HG02973 (cell line): Measurements from ENCODE around the gene TXNRD1.
A peak's percentile ranks its signal among the peaks of the same experiment; 100 is the strongest.
"Not testable (repeated sequence)": the region's sequence is repeated elsewhere in the genome, so short reads cannot be mapped to it uniquely, and the experiment has no call there.

Experiments used
- ATAC-seq: cut with Tn5 transposase; IDR thresholded peaks from one replicate; pipeline ENCODE4 v1.9.1; 2021; ENCODE audit warnings: moderate library complexity; ENCODE audit not compliant: unreplicated experiment

The TXNRD1 gene

DNA sequence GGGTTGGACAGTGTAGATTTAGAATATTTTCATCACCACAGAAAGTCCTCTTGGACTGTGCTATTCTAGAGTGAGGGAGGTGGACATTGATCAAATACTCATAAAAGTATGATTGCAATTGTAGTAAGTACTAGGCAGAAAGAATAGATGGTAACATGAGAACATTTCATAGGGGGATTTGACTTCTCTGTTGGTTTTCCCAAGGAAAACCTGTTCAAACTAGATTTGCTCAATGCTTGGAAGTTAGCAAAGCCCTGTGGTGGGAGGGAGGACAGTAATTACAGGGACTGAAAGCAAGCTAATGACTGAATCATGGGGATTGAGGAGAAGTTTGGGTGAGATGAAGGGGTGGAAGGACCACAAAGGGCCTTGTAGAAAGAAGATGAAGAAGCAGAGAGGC lies 63.6 kb downstream of the TXNRD1 start:
- ATAC-seq, result no peak

DNA sequence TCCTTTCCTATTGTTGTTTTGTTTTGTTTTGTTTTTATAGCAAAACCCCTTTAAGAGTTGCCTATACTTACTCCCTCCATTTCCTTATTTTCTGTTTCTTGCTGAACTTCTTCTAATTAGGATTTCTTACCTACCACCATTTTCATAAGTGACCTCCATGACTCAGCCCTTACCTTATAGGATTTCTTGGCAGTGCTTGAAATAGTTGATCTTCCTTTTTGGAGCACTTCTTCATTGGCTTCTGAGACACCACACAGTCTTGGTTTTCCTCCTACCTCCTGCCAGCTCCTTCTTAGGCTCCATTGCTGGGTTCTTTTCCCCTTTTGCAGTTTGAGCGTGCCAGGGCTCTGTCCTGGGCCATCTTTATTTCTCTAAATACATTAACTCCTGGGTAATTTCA lies 64.5 kb downstream of the TXNRD1 start:
- ATAC-seq, result no peak

DNA sequence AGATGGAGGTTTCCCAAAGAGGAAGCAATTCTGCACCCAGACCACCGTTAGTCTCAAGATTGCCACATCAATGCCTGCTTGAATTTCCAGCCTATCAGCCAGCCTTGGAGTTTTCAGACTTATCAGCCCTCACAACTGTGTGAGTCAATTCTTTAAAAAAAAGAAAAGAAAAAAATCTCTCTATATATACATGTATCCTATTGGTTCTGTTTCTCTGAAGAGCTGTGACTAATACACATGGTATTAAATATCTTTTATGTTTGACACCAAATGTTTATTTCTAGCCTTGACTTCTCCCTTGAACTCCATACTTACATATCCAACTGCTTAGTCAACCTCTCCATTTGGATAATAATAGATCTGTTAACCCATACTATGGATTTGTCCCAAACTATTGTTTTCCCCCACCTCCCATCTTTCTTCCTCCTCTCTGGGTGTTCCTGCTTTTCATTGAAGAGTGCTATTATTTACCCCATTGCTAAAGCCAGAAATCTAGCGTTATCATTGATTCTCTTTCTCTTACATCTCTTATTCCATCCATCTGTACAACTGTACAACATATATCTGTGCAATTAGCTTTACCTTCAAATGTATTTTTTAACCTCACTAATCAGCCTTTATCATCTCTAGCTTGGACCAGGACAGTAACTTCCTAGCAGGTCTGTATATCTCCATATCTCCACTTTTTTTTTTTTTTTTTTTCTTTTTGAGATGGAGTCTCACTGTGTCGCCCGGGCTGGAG lies 65.3 kb downstream of the TXNRD1 start:
- ATAC-seq, result no peak

DNA sequence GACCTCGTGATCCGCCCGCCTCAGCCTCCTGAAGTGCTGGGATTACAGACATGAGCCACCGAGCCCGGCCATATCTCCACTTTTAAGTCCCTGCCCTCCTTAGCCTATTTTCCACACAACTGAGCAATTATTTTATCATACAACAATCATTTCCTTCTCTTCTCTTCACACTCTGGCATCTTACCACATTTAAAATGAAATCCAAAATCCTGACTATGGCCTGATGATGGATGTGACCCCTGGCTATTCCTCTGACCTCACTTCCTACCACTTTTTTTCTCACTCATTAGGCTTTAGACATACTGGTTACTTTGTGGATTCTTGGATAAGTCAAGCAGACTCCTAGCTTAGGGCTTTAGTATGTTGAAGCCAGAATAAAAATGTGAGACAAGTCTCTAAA lies 66.1 kb downstream of the TXNRD1 start:
- ATAC-seq, result no peak

DNA sequence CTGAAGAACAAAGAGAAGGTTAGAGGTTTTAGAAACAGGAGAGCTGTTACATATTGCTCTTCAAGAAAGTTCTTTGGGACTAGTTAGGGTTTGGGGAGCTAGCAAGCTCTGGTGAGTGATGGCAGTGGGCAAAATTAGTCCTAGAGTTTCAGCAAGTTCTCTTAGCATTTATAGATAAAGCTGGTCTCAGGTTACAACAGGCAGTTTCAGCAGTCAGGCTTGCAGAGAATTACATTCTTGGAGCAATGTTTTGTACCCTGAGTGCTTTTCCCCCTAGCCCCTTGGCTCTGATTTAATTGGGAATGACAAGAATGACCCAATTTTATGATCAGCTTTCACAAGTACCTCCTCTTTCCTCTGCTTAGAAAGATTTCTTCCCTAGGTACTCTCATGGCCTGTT lies 66.5 kb downstream of the TXNRD1 start:
- ATAC-seq, result no peak

DNA sequence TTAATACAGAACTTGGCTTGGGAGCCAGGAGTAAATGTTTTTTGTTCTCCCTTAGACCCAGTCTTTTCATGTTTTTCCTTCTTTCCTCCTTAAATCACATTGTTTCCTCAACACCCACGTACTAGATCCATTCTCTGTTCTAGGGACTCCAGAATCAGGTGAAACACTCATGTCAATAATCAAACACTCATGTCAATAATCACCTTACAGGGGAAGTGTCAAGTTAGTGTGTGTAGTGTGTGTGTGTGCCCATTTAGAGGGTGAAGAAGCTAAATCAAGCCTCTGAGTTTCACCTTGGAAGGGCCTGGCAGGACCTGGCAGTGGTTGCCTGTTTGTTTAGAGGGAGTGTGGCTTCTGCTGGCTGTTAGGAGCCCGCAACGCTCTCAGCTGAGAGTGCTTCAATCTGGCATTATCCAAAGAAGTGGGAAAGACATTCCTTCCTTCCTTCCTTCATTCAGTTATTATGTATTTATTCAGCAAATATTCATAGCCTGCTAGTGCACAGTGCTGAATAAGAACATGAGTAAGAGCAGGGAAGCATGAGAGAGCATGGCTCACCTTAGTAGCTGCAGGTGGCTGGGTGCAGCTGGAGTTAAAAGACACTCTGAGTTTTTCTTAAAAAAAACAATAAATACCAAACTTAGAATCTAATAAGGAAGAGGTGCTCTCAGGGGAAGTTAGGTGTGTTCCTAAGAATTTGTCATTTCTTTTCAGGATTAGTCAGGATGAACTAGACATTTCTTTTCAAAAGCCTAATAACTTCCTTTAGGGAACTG lies 70.3 kb downstream of the TXNRD1 start:
- no peak for ATAC-seq

DNA sequence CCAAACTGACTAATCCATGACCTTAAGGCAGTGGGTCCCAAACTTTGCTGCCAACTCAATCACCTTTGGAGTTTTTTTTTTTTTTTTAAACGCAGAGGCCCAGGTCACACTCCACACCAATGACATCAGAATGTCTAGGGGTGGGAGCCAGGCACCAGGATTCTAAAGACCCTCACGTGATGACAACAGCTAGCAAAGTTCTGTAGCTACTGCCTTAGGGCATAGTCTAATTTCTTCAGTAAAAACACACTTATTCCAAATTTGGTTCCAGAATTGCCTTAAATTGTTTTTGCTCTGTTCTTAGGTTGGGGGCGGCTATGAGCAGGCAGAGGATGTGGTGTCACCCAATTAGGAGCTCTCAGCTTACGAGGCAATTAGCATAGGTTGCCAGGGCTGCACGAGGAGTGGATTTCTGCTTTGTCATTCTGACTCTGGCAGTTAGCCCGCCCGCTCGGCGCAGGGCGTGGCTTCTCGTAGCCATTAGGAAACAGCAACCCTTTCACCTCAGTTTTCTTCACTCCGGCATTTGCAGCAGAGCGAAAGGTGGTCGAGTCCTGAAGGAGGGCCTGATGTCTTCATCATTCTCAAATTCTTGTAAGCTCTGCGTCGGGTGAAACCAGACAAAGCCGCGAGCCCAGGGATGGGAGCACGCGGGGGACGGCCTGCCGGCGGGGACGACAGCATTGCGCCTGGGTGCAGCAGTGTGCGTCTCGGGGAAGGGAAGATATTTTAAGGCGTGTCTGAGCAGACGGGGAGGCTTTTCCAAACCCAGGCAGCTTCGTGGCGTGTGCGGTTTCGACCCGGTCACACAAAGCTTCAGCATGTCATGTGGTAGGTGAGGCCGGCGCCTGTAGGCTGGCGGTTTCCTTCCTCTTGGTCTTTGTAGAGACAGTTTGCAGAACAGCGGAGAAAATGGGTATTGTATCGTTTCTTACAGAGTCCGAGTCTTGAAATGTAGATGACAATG lies 71.2 kb downstream of the TXNRD1 start:
- peak; percentile 80 for ATAC-seq

DNA sequence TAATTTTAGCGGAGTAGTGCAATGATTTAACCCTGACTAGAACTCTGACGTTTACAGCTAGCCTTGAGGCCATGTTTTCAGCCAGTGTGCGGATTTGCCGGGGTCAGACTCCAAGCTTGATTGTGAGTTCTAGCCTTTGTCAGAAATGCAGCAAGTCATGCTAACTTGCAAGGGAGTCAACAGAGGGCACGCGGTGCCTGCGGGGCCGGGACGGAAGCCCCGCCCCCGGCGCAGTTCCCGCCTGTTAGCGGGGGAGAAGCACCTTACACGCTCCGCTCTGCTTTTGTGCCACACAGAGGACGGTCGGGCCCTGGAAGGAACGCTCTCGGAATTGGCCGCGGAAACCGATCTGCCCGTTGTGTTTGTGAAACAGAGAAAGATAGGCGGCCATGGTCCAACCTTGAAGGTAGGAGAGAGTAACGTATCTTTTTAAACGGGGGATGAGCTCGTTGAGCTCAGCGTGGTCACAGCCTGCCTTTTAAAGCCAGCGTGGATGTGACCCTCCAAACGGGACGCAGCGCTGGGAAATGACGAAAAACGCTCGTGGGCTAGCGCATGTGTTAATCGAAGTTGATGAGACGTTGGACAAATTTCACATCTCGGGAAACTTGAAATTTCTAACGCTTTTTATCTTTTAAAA lies 73.2 kb downstream of the TXNRD1 start:
- peak; percentile 47 for ATAC-seq

DNA sequence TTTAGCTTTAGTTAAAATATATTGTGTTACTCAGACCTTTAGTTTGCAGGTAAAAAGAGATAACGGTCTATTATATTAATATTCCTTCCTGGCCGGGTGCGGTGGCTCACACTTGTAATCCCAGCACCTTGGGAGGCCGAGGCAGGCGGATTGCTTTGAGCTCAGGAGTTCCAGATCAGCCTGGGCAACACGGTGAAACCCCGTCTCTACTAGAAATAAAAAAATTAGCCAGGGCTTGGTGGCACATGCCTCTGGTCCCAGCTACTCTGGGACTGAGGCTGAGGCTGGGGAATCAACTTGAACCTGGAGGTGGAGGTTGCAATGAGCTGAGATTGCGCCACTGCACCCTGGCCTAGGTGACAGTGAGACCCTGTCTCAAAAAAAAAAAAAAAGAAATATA lies 74.7 kb downstream of the TXNRD1 start:
- ATAC-seq, result no peak

DNA sequence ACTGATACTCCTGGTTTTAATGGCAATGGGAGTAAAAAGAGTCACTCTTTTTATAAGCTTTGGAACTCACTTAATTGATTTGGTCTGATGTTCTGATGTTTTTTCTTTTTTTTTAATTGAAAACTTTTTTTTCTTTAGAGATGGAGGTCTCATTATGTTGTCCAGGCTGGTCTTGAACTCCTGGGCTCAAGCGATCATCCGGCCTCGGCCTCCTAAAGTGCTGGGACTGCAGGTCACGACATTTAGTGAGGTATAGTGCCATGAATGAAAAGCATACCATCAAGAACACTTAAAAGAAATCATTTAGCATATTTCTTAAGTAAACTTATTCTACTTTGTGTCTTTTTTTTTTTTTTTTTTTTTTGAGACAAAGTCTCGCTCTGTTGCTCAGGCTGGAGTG lies 75.3 kb downstream of the TXNRD1 start:
- no peak for ATAC-seq

DNA sequence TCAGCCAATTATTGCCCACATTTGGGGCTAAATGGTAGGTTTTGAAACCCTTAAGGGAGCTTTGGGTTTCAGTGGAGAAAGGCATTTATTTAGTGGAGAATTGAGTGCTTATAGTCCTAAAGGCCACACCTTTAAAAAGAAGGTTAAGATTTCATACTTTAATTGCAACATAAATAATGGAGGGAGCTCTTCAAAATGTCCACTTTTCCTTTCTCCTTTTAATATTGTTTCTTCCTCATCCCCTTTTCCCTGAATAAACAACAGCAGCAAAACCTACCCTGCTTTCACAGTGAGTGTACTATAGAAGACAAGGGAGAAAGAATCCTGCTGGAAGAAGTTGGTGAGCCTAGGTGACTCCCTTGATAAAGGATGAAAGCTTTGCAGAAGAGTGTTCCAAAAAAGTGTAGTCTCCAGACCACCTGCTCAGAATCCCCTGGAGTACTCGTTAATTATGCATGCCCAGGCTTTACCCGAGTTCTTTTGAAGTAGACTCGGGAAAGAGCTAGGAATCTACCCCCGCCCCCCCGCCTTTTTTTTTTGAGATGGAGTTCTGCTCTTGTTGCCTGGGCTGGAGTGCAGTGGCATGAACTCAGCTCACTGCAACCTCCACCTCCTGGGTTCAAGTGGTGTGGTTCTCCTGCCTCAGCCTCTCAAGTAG lies 76.4 kb downstream of the TXNRD1 start:
- ATAC-seq, result no peak

DNA sequence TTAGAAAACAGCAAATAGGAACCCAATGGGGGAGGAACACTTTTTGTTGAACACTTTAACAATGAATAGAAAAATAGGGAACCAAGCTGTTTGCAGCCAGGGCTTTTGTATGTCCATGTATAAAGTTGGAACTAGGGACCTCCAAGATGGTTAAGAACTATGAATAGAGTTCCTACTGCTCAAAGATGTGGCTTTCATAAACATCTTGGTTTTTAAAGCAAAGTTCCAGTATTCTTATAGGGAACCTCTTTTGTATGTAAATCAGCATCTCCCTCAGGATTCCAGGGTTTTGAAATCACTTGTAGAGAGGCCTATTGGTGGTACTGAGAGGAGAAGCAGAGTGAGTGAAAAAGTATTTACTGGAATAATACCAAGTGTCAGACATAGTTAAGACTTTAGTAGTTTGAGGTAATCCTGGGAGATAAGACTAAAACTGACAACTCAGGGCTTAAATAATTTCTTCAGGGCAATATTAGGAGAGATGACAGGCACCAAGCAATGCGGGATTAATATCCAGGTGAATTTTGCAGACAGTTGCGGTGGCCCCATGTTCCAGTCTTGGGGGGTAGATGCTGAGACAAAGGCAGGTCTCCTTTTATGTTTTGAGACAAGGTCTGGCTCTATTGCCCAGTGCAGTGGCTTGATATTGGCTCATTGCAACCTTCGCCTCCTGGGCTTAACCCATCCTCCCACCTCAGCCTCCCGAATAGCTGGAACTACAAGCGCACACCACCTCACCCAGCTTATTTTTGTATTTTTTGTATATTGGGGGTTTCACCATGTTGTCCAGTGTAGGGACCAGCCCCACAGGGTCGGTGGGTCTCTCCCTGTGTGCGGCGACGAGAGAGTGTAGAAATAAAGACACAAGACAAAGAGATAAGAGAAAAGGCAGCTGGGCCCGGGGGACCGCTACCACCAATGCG lies 77.6 kb downstream of the TXNRD1 start:
- ATAC-seq, result no peak

DNA sequence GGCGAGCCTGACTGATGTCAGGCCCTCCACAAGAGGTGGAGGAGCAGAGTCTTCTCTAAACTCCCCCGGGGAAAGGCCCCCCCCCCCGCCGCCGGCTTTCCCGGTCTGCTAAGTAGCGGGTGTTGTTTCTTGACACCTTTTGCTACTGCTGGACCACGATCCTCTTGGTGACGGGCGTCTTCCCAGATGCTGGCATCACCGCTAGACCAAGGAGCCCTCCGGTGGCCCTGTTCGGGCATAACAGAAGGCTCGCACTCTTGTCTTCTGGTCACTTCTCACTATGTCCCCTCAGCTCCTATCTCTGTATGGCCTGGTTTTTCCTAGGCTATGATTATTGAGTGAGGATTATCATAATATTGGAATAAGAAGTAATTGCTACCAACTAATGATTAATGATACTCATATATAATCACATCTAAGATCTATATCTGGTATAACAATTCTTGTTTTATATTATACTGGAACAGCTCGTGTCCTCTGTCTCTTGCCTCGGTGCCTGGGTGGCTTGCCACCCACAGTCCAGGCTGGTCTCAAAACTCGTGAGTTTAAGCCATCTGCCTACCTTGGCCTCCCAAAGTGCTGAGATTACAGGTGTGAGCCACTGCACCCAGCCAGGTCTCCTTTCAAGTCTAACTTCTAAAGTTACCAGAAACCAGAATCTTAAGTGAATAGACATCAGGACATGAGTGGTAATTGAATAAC lies 78.7 kb downstream of the TXNRD1 start:
- ATAC-seq, result not testable (repeated sequence)

DNA sequence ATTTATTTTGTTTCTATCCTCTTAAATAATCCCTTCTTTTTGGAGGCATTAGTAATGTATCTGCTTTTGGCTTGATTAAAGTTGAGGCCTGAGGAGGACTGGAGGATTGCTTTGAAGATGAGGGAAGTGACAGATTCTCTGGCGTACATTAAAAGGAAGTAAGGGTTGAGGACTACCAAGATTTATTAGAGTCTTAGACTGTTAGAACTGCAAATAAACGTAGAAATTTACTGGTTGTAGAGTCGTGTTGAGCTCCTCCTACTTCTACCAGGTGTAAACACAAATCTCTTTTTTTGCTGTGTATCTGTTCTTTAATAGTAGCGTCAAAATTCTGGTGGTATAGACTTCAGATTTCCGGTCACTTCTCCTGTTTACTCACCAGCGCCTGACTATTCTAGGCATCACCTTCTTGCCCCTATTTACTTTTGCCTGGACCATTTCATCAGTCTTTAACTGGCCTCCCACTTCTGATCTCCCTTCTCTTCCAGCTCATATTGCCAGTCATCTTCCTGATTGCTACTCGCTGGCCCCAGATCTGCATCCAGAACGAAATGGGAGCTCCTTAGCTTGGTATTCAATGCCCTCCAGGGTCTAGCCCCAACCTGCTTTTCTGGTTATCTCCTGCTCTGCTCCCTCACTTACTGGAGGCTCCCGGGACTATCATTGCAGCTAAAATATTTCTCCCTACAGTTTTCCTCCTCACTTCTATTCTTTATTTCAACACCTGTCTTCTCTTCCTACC lies 79.5 kb downstream of the TXNRD1 start:
- ATAC-seq, result no peak

DNA sequence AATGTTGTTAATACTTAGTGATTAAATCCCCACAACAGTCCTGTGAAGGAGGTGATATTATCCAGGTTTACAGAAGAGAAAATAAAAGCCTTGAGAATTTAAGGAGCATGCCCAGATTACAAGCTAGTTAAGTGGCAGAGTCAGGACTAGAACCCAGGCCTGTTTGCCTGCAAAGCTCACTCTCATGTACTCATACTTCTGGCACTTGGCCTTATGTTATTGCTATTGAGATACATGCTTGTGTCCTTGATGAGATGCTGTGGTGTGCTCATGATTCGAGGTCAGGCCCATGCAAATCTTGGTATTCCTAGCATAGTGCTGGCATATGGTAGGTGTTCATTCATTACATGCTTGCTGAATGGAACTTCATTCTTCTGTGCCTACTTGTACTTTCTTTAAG lies 80.4 kb downstream of the TXNRD1 start:
- no peak for ATAC-seq

DNA sequence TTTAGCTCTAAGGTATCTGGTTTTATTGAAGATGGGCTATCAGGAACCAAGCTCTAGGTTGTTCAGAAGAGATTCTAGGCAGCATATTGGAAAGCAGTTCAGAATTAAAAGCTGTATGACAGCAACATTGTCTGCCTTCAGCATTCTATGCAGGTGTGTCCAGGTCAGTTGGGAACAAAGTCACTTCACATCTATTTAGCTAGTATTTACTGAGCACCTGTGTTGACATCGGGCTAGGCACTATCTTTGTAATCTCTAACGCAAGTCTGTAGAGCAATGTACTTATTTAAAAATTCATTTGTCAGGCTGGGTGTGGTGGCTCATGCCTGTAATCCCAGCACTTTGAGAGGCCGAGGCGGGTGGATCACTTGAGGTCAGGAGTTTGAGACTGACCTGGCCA lies 81.1 kb downstream of the TXNRD1 start:
- ATAC-seq, result no peak

DNA sequence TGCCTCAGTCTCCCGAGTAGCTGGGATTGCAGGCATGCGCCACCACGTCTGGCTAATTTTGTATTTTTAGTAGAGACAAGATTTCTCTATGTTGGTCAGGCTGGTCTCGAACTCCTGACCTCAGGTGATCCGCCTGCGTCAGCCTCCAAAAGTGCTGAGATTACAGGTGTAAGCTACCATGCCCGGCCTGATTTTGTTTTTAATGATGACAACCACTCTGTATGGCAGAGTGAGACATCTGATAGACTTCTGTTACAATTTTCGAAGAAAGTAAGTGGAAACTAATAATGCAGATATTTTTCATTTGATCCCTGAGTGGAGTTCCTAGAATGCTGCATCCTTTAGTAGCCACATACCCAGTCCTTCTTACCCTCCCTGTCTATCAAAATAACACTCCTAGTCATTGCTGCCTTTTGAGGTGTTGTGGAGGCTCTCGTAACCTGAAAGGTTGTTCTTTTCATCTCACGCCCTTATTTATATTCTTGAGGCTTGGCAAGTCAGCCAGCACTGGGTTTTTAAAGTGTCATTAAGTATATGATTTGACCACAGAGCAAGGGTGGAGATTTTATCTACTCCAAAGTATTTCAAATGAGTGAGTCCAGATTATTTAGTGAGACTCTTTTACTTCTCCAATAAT lies 82.0 kb downstream of the TXNRD1 start:
- no peak for ATAC-seq
